ENCODE data around the gene KRTAP4-1. TPM values are rescaled to one million over a fixed set of nuclear protein-coding genes. Genes with fewer than 3 reads are reported as not detected.
A peak's percentile ranks its signal among the peaks of the same experiment; 100 is the strongest.
"Not testable (repeated sequence)": the region's sequence is repeated elsewhere in the genome, so short reads cannot be mapped to it uniquely, and the experiment has no call there.

Gene KRTAP4-1
- total RNA-seq, 1 donor: not detected

GRCh38 chr17:41141361-41141760 lies 43.4 kb downstream of the KRTAP4-1 start:
- DNase-seq (ENCODE audit: low read depth): no peak

GRCh38 chr17:41140360-41141131 lies 44.2 kb downstream of the KRTAP4-1 start, which contains the start of gene KRTAP4-6:
Gene KRTAP4-6 (minus strand): TSS chr17:41140544. CDS start chr17:41140487, 57 bp downstream.
- no peak within 1 kb of the TSS for H3K4me3 ChIP-seq (ENCODE audit: low read depth, low read length)
- TF ChIP-seq CTCF (IDR thresholded peaks at IDR 0.05; ENCODE audit: insufficient read depth, low read depth, low read length): no peak
- peak; percentile 15 for DNase-seq (ENCODE audit: low read depth)

More at GRCh38 chr17:41141361-41141760, 43.4 kb downstream of the KRTAP4-1 start:
- H3K4me3 ChIP-seq (ENCODE audit: low read depth, low read length): no peak overlapping the region
- TF ChIP-seq CTCF (IDR thresholded peaks at IDR 0.05; ENCODE audit: insufficient read depth, low read depth, low read length): no peak

- not testable (repeated sequence) for H3K4me3 ChIP-seq (ENCODE audit: low read depth, low read length); DNase-seq (ENCODE audit: low read depth)
Measured at GRCh38 chr17:41139865-41140264, 44.8 kb downstream of the KRTAP4-1 start.

Small RNA genes lying within 50 kb of the gene (small RNA-seq; reads per million reads assigned to genes)
- not detected for gene KRTAP4-17P

Other genes with a start within 250 kb of the KRTAP4-1 start
- gene KRT23, start 247.3 kb downstream of the KRTAP4-1 start, total RNA-seq: under 0.01 and 1.7 TPM in 2 replicates
- not detected in 2 replicates for gene KRT39, start 218.0 kb downstream of the KRTAP4-1 start, total RNA-seq
- not detected in 2 replicates for gene KRT40, start 200.6 kb downstream of the KRTAP4-1 start, total RNA-seq
- not detected in 2 replicates for gene KRTAP3-3, start 190.7 kb downstream of the KRTAP4-1 start, total RNA-seq
- not detected in 2 replicates for gene KRTAP3-2, start 185.0 kb downstream of the KRTAP4-1 start, total RNA-seq
- not detected in 2 replicates for gene KRTAP3-1, start 175.8 kb downstream of the KRTAP4-1 start, total RNA-seq
- gene KRTAP1-5, start 157.7 kb downstream of the KRTAP4-1 start, total RNA-seq: 11.0 and 16.4 TPM in 2 replicates
- not detected in 2 replicates for gene KRTAP1-4, start 154.7 kb downstream of the KRTAP4-1 start, total RNA-seq
- gene KRTAP1-3, start 150.0 kb downstream of the KRTAP4-1 start, total RNA-seq: not detected in 2 replicates
- gene KRTAP1-1, start 143.5 kb downstream of the KRTAP4-1 start, total RNA-seq: not detected in 2 replicates
- gene KRTAP2-1, start 137.6 kb downstream of the KRTAP4-1 start, total RNA-seq: not detected in 2 replicates
- gene KRTAP2-2, start 129.7 kb downstream of the KRTAP4-1 start, total RNA-seq: not detected in 2 replicates
- gene KRTAP2-3, start 124.8 kb downstream of the KRTAP4-1 start, total RNA-seq: 0.32 TPM in 1 of 2 replicates, not detected in the other
- gene KRTAP2-4, start 119.0 kb downstream of the KRTAP4-1 start, total RNA-seq: not detected in 2 replicates
- not detected in 2 replicates for gene KRTAP4-7, start 100.8 kb downstream of the KRTAP4-1 start, total RNA-seq
- not detected in 2 replicates for gene KRTAP4-8, start 86.8 kb downstream of the KRTAP4-1 start, total RNA-seq
- not detected in 2 replicates for gene KRTAP4-16, start 82.7 kb downstream of the KRTAP4-1 start, total RNA-seq
- gene KRTAP4-9, start 79.5 kb downstream of the KRTAP4-1 start, total RNA-seq: not detected in 2 replicates
- gene KRTAP4-11, start 66.5 kb downstream of the KRTAP4-1 start, total RNA-seq: not detected in 2 replicates
- gene KRTAP4-12, start 60.7 kb downstream of the KRTAP4-1 start, total RNA-seq: not detected in 2 replicates
- not detected in 2 replicates for gene KRTAP4-6, start 44.4 kb downstream of the KRTAP4-1 start, total RNA-seq
- gene KRTAP4-5, start 35.1 kb downstream of the KRTAP4-1 start, total RNA-seq: not detected in 2 replicates
- gene KRTAP4-4, start 24.2 kb downstream of the KRTAP4-1 start, total RNA-seq: not detected in 2 replicates
- gene KRTAP4-3, start 16.7 kb downstream of the KRTAP4-1 start, total RNA-seq: not detected in 2 replicates
- not detected in 2 replicates for gene KRTAP4-2, start 6.7 kb downstream of the KRTAP4-1 start, total RNA-seq
- gene KRTAP9-1, start 5.0 kb upstream of the KRTAP4-1 start, total RNA-seq: not detected in 2 replicates
- not detected in 2 replicates for gene KRTAP9-2, start 41.7 kb upstream of the KRTAP4-1 start, total RNA-seq
- gene KRTAP9-3, start 47.5 kb upstream of the KRTAP4-1 start, total RNA-seq: not detected in 2 replicates
- not detected in 2 replicates for gene KRTAP9-8, start 53.1 kb upstream of the KRTAP4-1 start, total RNA-seq
- not detected in 2 replicates for gene KRTAP9-4, start 64.8 kb upstream of the KRTAP4-1 start, total RNA-seq
- gene KRTAP9-9, start 70.5 kb upstream of the KRTAP4-1 start, total RNA-seq: not detected in 2 replicates
- not detected in 2 replicates for gene KRTAP9-6, start 80.5 kb upstream of the KRTAP4-1 start, total RNA-seq
- gene KRTAP9-7, start 90.8 kb upstream of the KRTAP4-1 start, total RNA-seq: not detected in 2 replicates
- gene KRTAP29-1, start 117.9 kb upstream of the KRTAP4-1 start, total RNA-seq: not detected in 2 replicates
- not detected in 2 replicates for gene KRTAP16-1, start 124.4 kb upstream of the KRTAP4-1 start, total RNA-seq
- not detected in 2 replicates for gene KRTAP17-1, start 130.8 kb upstream of the KRTAP4-1 start, total RNA-seq
- gene KRT33A, start 165.9 kb upstream of the KRTAP4-1 start, total RNA-seq: not detected in 2 replicates
- under 0.01 and 0.32 TPM in 2 replicates for gene KRT33B, start 184.9 kb upstream of the KRTAP4-1 start, total RNA-seq
- gene KRT34, start 197.4 kb upstream of the KRTAP4-1 start, total RNA-seq: 26.7 and 28.9 TPM in 2 replicates
- not detected in 2 replicates for gene KRT31, start 212.7 kb upstream of the KRTAP4-1 start, total RNA-seq
- not detected in 2 replicates for gene KRT37, start 239.7 kb upstream of the KRTAP4-1 start, total RNA-seq

All from fibroblast of villous mesenchyme (primary cell).